H1 (cell line): ENCODE data around the gene SYF2. TPM values are rescaled to one million over a fixed set of nuclear protein-coding genes. Genes with fewer than 3 reads are reported as not detected.
A peak's percentile ranks its signal among the peaks of the same experiment; 100 is the strongest.

Experiments used
- CTCF ChIA-PET: fragments of 300-600 bp; sonication (Branson Sonifier 250); formaldehyde crosslinking; loops from one replicate; lab custom pipeline; 2021; ENCODE audit not compliant: partially characterized antibody; lab: Charles Lee
- POLR2A ChIA-PET: fragments of 300-600 bp; sonication (Branson Sonifier 250); formaldehyde crosslinking; loops from one replicate; lab custom pipeline; 2021; ENCODE audit warnings: inconsistent platforms; ENCODE audit not compliant: partially characterized antibody; lab: Charles Lee
- DNase-seq, 2 experiments: peaks; one replicate each; pipeline versions ENCODE4 v3.0.0 to v3.0.0-alpha.2; 2010 to 2022; ENCODE audit warnings: low spot score in 2 of 2, low read depth in 1 of 2, mixed read lengths in 1 of 2
- FAIRE-seq: peaks from 2 replicates; lab custom pipeline; 2011; peaks lifted over from hg19 to GRCh38; lab: Jason Lieb, UNC
- H2AFZ ChIP-seq: 2 replicates; pipeline ENCODE4 v1.8.1; 2012; ENCODE audit warnings: low read length, inconsistent platforms
- H2AK5ac ChIP-seq: 2 replicates; pipeline ENCODE4 v1.6.1; 2013; ENCODE audit warnings: low read depth, low read length
- H2BK120ac ChIP-seq: replicated peaks from 2 replicates; pipeline ENCODE3; 2013; ENCODE audit warnings: low read depth, low read length, inconsistent platforms
- H2BK12ac ChIP-seq: 2 replicates; pipeline ENCODE4 v1.6.1; 2013; ENCODE audit warnings: low read depth, low read length
- H2BK15ac ChIP-seq: 2 replicates; pipeline ENCODE4 v1.6.1; 2013; ENCODE audit warnings: low read length
- H2BK20ac ChIP-seq: 2 replicates; pipeline ENCODE4 v1.6.1; 2013; ENCODE audit warnings: low read length
- H2BK5ac ChIP-seq: 2 replicates; pipeline ENCODE4 v1.6.1; 2013; ENCODE audit warnings: low read depth, low read length
- H3K14ac ChIP-seq: 2 replicates; pipeline ENCODE4 v1.6.1; 2013; ENCODE audit warnings: inconsistent platforms; ENCODE audit not compliant: insufficient read length
- H3K18ac ChIP-seq: 2 replicates; pipeline ENCODE4 v1.6.1; 2013; ENCODE audit warnings: low read length; ENCODE audit errors: extremely low read depth
- H3K23ac ChIP-seq: 2 replicates; pipeline ENCODE4 v1.6.1; 2013; ENCODE audit warnings: inconsistent platforms; ENCODE audit not compliant: insufficient read length
- H3K23me2 ChIP-seq: 2 replicates; pipeline ENCODE4 v1.6.1; 2013; ENCODE audit warnings: low read depth, low read length
- H3K27ac ChIP-seq: 2 replicates; pipeline ENCODE4 v1.6.1; 2011; ENCODE audit warnings: low read depth, low read length, inconsistent platforms
- H3K27me3 ChIP-seq, 4 experiments: replicated peaks in 1 of 4; 1 replicate in 1 of 4; 2 replicates in 3 of 4; pipeline versions ENCODE4 v1.6.1 to v1.8.1; 2011 to 2013; ENCODE audit warnings: low read length in 3 of 4, mild to moderate bottlenecking in 3 of 4, inconsistent platforms in 2 of 4, mixed read lengths in 2 of 4, moderate library complexity in 1 of 4; ENCODE audit not compliant: control insufficient read depth in 3 of 4, insufficient read depth in 3 of 4; ENCODE audit errors: extremely low read depth in 1 of 4
- H3K36me3 ChIP-seq, 4 experiments: 2 replicates each; pipeline versions ENCODE4 v1.6.1 to v1.8.1; 2011 to 2013; ENCODE audit warnings: mild to moderate bottlenecking in 4 of 4, low read length in 3 of 4, moderate library complexity in 2 of 4, control low read depth in 1 of 4, inconsistent platforms in 1 of 4; ENCODE audit not compliant: insufficient read depth in 4 of 4, control insufficient read depth in 2 of 4
- H3K4ac ChIP-seq: replicated peaks from 2 replicates; pipeline ENCODE3; 2013; ENCODE audit warnings: low read length, low read depth, mixed read lengths, inconsistent platforms; ENCODE audit not compliant: insufficient read length
- H3K4me1 ChIP-seq, 4 experiments: replicated peaks in 1 of 4; 1 replicate in 1 of 4; 2 replicates in 3 of 4; pipeline versions ENCODE4 v1.6.1 to v1.8.1; 2011 to 2013; ENCODE audit warnings: low read length in 3 of 4, inconsistent platforms in 2 of 4, mixed read lengths in 1 of 4; ENCODE audit not compliant: insufficient read depth in 4 of 4, control insufficient read depth in 3 of 4
- H3K4me2 ChIP-seq, 2 experiments: 2 replicates each; pipeline versions ENCODE4 v1.6.1 to v1.8.1; 2011 to 2013; ENCODE audit warnings: low read depth in 2 of 2, low read length in 2 of 2, control low read depth in 1 of 2, inconsistent platforms in 1 of 2, mild to moderate bottlenecking in 1 of 2; ENCODE audit not compliant: insufficient read depth in 1 of 2
- H3K4me3 ChIP-seq, 4 experiments: fragments of 200-600, 300-600 bp in 1 of 4; sonication (generic), shearing (Covaris generic), sonication (Bioruptor Twin) in 1 of 4; 2 replicates each; pipeline versions ENCODE4 v1.5.1 to v1.8.1; 2011 to 2016; ENCODE audit warnings: low read length in 4 of 4, low read depth in 3 of 4, control low read depth in 2 of 4, inconsistent platforms in 2 of 4, mild to moderate bottlenecking in 2 of 4, mixed read lengths in 1 of 4, moderate library complexity in 1 of 4; ENCODE audit not compliant: insufficient read depth in 2 of 4; ENCODE audit errors: extremely low read depth in 1 of 4
- H3K56ac ChIP-seq: replicated peaks from 2 replicates; pipeline ENCODE3; 2013; ENCODE audit warnings: low read depth, mild to moderate bottlenecking, mixed read lengths, low read length, inconsistent platforms; ENCODE audit not compliant: insufficient read length
- H3K79me1 ChIP-seq: 2 replicates; pipeline ENCODE4 v1.6.1; 2013; ENCODE audit warnings: low read depth, low read length, control low read depth
- H3K79me2 ChIP-seq, 2 experiments: 2 replicates each; pipeline versions ENCODE4 v1.6.1 to v1.8.1; 2012 to 2013; ENCODE audit warnings: low read length in 2 of 2, mild to moderate bottlenecking in 2 of 2, inconsistent platforms in 1 of 2; ENCODE audit not compliant: insufficient read depth in 2 of 2, control insufficient read depth in 1 of 2
- H3K9ac ChIP-seq, 4 experiments: replicated peaks in 1 of 4; 1 replicate in 1 of 4; 2 replicates in 3 of 4; pipeline versions ENCODE4 v1.6.1 to v1.8.1; 2011 to 2013; ENCODE audit warnings: low read depth in 3 of 4, low read length in 3 of 4, control low read depth in 2 of 4, mild to moderate bottlenecking in 2 of 4, moderate library complexity in 2 of 4, inconsistent platforms in 1 of 4; ENCODE audit errors: extremely low read depth in 1 of 4
- H3K9me3 ChIP-seq, 2 experiments: 2 replicates each; pipeline versions ENCODE4 v1.6.1 to v1.8.1; 2012 to 2013; ENCODE audit warnings: mild to moderate bottlenecking in 2 of 2, moderate library complexity in 2 of 2, control low read depth in 1 of 2, inconsistent platforms in 1 of 2, low read depth in 1 of 2, low read length in 1 of 2, mixed read lengths in 1 of 2; ENCODE audit not compliant: insufficient read depth in 2 of 2
- H4K20me1 ChIP-seq, 2 experiments: replicated peaks in 1 of 2; 2 replicates each; pipeline versions ENCODE3 to v1.8.1; 2011 to 2013; ENCODE audit warnings: inconsistent platforms in 2 of 2, low read length in 2 of 2, mild to moderate bottlenecking in 1 of 2; ENCODE audit not compliant: insufficient read depth in 2 of 2, control insufficient read depth in 1 of 2
- H4K5ac ChIP-seq: 2 replicates; pipeline ENCODE4 v1.6.1; 2013; ENCODE audit warnings: low read length, low read depth, mixed read lengths, inconsistent platforms; ENCODE audit not compliant: insufficient read length
- H4K8ac ChIP-seq: 2 replicates; pipeline ENCODE4 v1.8.0; 2013; ENCODE audit warnings: mild to moderate bottlenecking, moderate library complexity, low read length, inconsistent platforms; ENCODE audit not compliant: insufficient read depth; ENCODE audit errors: extremely low read depth
- H4K91ac ChIP-seq: replicated peaks from 2 replicates; pipeline ENCODE3; 2013; ENCODE audit warnings: low read length, mixed read lengths, inconsistent platforms; ENCODE audit not compliant: insufficient read length
- KDM5A ChIP-seq: fragments of 200-600 bp; IDR thresholded peaks from 2 replicates; pipeline ENCODE4 v1.7.1; 2012; ENCODE audit warnings: mild to moderate bottlenecking, low read length, inconsistent platforms, mixed read lengths
- POLR2AphosphoS5 ChIP-seq: IDR thresholded peaks from 2 replicates; pipeline ENCODE4 v1.6.1; 2011; ENCODE audit warnings: low read depth, low read length
- POU5F1 ChIP-seq: IDR thresholded peaks from 2 replicates; pipeline ENCODE4 v1.6.1; 2011; ENCODE audit warnings: low read depth, mild to moderate bottlenecking, low read length, moderate library complexity
- RAD21 ChIP-seq, 2 experiments: IDR thresholded peaks in 1 of 2; conservative IDR thresholded peaks in 1 of 2; 2 replicates each; pipeline ENCODE4 v1.6.1; 2011; ENCODE audit warnings: low read depth in 2 of 2, low read length in 2 of 2, improper control_type of control experiment in 1 of 2, inconsistent platforms in 1 of 2, mild to moderate bottlenecking in 1 of 2, moderate library complexity in 1 of 2
- RNF2 ChIP-seq: fragments of 200-900, 300-1000 bp; sonication (generic); IDR thresholded peaks from 2 replicates; pipeline ENCODE4 v1.7.1; 2016; ENCODE audit warnings: borderline replicate concordance, low read depth, mild to moderate bottlenecking, antibody characterized with exemption, low read length; ENCODE audit not compliant: poor library complexity, severe bottlenecking; ENCODE audit errors: missing control alignments
- SRF ChIP-seq: IDR thresholded peaks from 2 replicates; pipeline ENCODE4 v1.6.1; 2011; ENCODE audit warnings: mild to moderate bottlenecking, low read depth, low read length, moderate library complexity
- TEAD4 ChIP-seq: IDR thresholded peaks from 2 replicates; pipeline ENCODE4 v1.6.1; 2012; ENCODE audit warnings: low read depth, low read length, inconsistent platforms, mixed read lengths
- ZNF274 ChIP-seq: IDR thresholded peaks from 2 replicates; pipeline ENCODE4 v1.7.0; 2012; ENCODE audit warnings: low read length, borderline replicate concordance; ENCODE audit errors: extremely low read depth
- whole genome bisulfite sequencing, 2 experiments: shearing (Covaris generic) in 1 of 2; methylation state at CpG; one replicate each; pipeline versions ENCODE4 v1.1.6 to v1.1.7; 2013 to 2015; ENCODE audit warnings: low lambda C conversion rate in 2 of 2, mixed read lengths in 2 of 2, inconsistent platforms in 1 of 2, low coverage in 1 of 2, missing lambda C conversion rate in 1 of 2; ENCODE audit not compliant: insufficient replicate concordance in 2 of 2, insufficient coverage in 1 of 2, insufficient read length in 1 of 2; ENCODE audit errors: extremely low coverage in 1 of 2, missing lambda C conversion rate in 1 of 2; 5-methylcytosine and 5-hydroxymethylcytosine counted together
- polyA plus RNA-seq, 7 experiments: library from polyadenylated mRNA; depleted of rRNA in 3 of 7; stranded (reverse) in 5 of 7; unstranded in 2 of 7; fragments of >200 nt in 5 of 7; fragments of 200-250 nt in 2 of 7; gene quantifications; 1 replicate in 5 of 7; 2 replicates in 1 of 7; 4 replicates in 1 of 7; pipeline versions ENCODE4 v1.2.1 to v1.2.3, GENCODE V29; 2011 to 2013; ENCODE audit warnings: missing spikeins in 2 of 7, mixed read lengths in 2 of 7
- total RNA-seq: library from RNA; stranded (reverse); fragmentation: NEBNext Ultra II Directional; extraction: Animal tissue kit (Norgen Biotek cat#: 25700); gene quantifications from 2 replicates; pipeline ENCODE4 v1.2.1, GENCODE V29; 2021

SYF2 gene
- total and polyA plus RNA-seq, 2 of the 8 experiments (the other 6 are each of a cell fraction or from before 2014, with no cell fraction given), result 7.5 to 33.0 TPM

GRCh38 chr1:25174730-25175612 is 57.3 kb downstream of the SYF2 start:
- no peak overlapping the region for H2BK12ac ChIP-seq
- no peak overlapping the region for H2BK15ac ChIP-seq
- FAIRE-seq (no peak), DNase-seq (peak in 1 of 2 experiments; percentile 22)
- no peak overlapping the region for H3K14ac ChIP-seq
- no peaks in the 10 kb centered on the region for H3K79me2 ChIP-seq
- H3K4me2 ChIP-seq, result no peak overlapping the region
- no peaks in the 10 kb centered on the region for H3K4me1 ChIP-seq
- no peak overlapping the region for H4K5ac ChIP-seq
- ChIA-PET CTCF (interaction anchor here (0.7 kb wide), 1 partner anchor 26 kb away, joined by 3 read pairs; no protein-coding TSS in a partner anchor), POLR2A (no interaction called here)
- H3K27me3 ChIP-seq, result no peaks in the 10 kb centered on the region; a peak in 1 of 7 replicates
- no peaks in the 10 kb centered on the region; a peak in 1 of 4 replicates for H3K9me3 ChIP-seq
- H2AK5ac ChIP-seq, result no peak overlapping the region
- H2BK120ac ChIP-seq, result no peak overlapping the region
- no peaks in the 10 kb centered on the region for H3K79me1 ChIP-seq
- peak overlapping the region; percentile 6; the same call in 1 of the 2 replicates for H2AFZ ChIP-seq
- no peak overlapping the region for H4K91ac ChIP-seq
- peak overlapping the region; percentile 69; the same call in 1 of the 2 replicates for H4K8ac ChIP-seq
- H4K20me1 ChIP-seq, result no peaks in the 10 kb centered on the region
- H3K36me3 ChIP-seq, result no peaks in the 10 kb centered on the region
- H2BK5ac ChIP-seq, result no peak overlapping the region
- no peak overlapping the region for H3K4ac ChIP-seq
- no peak overlapping the region for H3K27ac ChIP-seq
- H2BK20ac ChIP-seq, result no peak overlapping the region
- no peak overlapping the region for H3K23ac ChIP-seq
- no peak overlapping the region for H3K4me3 ChIP-seq
- no peak overlapping the region for H3K9ac ChIP-seq
- no peak overlapping the region for H3K18ac ChIP-seq
- peaks cover 1% of the 10 kb centered on the region; the same call in 1 of the 2 replicates for H3K23me2 ChIP-seq
- no peak overlapping the region for H3K56ac ChIP-seq
- 82% methylated on average over 13 of the region's 13 CpGs; no CpG with 5 or more reads in 1 of the 2 experiments for WGBS, 2 experiments
- no peak for TF ChIP-seq SRF
- no peak for TF ChIP-seq KDM5A
- TF ChIP-seq ZNF274, result no peak
- TF ChIP-seq RNF2, result no peak
- TF ChIP-seq TEAD4, result no peak
- no peak for TF ChIP-seq POU5F1
- TF ChIP-seq POLR2AphosphoS5, result no peak
- TF ChIP-seq RAD21 (IDR thresholded peaks at IDR 0.05 in 1 of 2, conservative IDR thresholded peaks at IDR 0.05 in 1 of 2; ENCODE audit: low read depth in 2 of 2, low read length in 2 of 2), result no peak
